Skin epidermis (tissue), 12 donors: Measurements from ENCODE around the gene SLC35A5.

Experiments used
- H3K27ac ChIP-seq, 21 experiments: fragments of 200-600 bp; sonication (generic) in 11 of 21; one replicate each; pipeline ENCODE4 v1.5.0; 2020; ENCODE audit warnings: mild to moderate bottlenecking in 3 of 21, inconsistent platforms in 2 of 21, moderate library complexity in 2 of 21
- H3K4me3 ChIP-seq, 7 experiments: fragments of 200-600 bp; sonication (generic) in 2 of 7; one replicate each; pipeline ENCODE4 v1.5.0; 2020; ENCODE audit warnings: inconsistent platforms in 2 of 7, mild to moderate bottlenecking in 2 of 7, moderate library complexity in 1 of 7

The SLC35A5 gene

GRCh38 chr3:112615989-112616731, 54.3 kb downstream of the SLC35A5 start:
- Histone ChIP-seq H3K27ac (no peak overlapping the region), H3K4me3 (no peak overlapping the region)

GRCh38 chr3:112617285-112617684, 55.4 kb downstream of the SLC35A5 start:
- H3K4me3 ChIP-seq = no peak overlapping the region

GRCh38 chr3:112619295-112619694, 57.5 kb downstream of the SLC35A5 start:
- H3K27ac ChIP-seq = no peak overlapping the region
- H3K4me3 ChIP-seq = no peak overlapping the region

More at GRCh38 chr3:112617285-112617684, 55.4 kb downstream of the SLC35A5 start:
- H3K27ac ChIP-seq = no peak overlapping the region

- Histone ChIP-seq H3K27ac (no peak overlapping the region), H3K4me3 (no peak overlapping the region)
Measured at GRCh38 chr3:112623213-112623612, 61.4 kb downstream of the SLC35A5 start.

- H3K27ac ChIP-seq = no peak overlapping the region
Measured at GRCh38 chr3:112623717-112624116, 61.9 kb downstream of the SLC35A5 start.

GRCh38 chr3:112627419-112627818, 65.6 kb downstream of the SLC35A5 start:
- no peak overlapping the region for H3K4me3 ChIP-seq
- peak overlapping the region in 4 of 21 experiments; percentile 27 to 56 (median 44) for H3K27ac ChIP-seq

More at GRCh38 chr3:112623717-112624116, 61.9 kb downstream of the SLC35A5 start:
- H3K4me3 ChIP-seq = no peak overlapping the region

GRCh38 chr3:112627919-112628466, 66.1 kb downstream of the SLC35A5 start:
- Histone ChIP-seq H3K4me3 (no peak overlapping the region), H3K27ac (peak overlapping the region in 6 of 21 experiments; percentile 27 to 69 (median 44))

- Histone ChIP-seq H3K27ac (peak overlapping the region in 1 of 21 experiments; percentile 26), H3K4me3 (no peak overlapping the region)
Measured at GRCh38 chr3:112629425-112629824, 67.6 kb downstream of the SLC35A5 start.

GRCh38 chr3:112631257-112631656, 69.4 kb downstream of the SLC35A5 start:
- H3K27ac ChIP-seq = peak overlapping the region in 1 of 21 experiments; percentile 14
- peak overlapping the region in 1 of 7 experiments; percentile 4 for H3K4me3 ChIP-seq

- H3K4me3 ChIP-seq = peak overlapping the region in 1 of 7 experiments; percentile 45
- H3K27ac ChIP-seq = peak overlapping the region in 7 of 21 experiments; percentile 0 to 59 (median 3)
Measured at GRCh38 chr3:112632596-112632995, 70.8 kb downstream of the SLC35A5 start.

GRCh38 chr3:112633191-112633590, 71.3 kb downstream of the SLC35A5 start:
- peak overlapping the region in 3 of 21 experiments; percentile 2 to 59 (median 56) for H3K27ac ChIP-seq
- H3K4me3 ChIP-seq = peak overlapping the region in 1 of 7 experiments; percentile 45

- H3K4me3 ChIP-seq = peak overlapping the region in 1 of 7 experiments; percentile 45
- peak overlapping the region in 7 of 21 experiments; percentile 1 to 56 (median 9) for H3K27ac ChIP-seq
Measured at GRCh38 chr3:112633757-112634156, 71.9 kb downstream of the SLC35A5 start.

- Histone ChIP-seq H3K27ac (peak overlapping the region in 12 of 21 experiments; percentile 0 to 73 (median 36)), H3K4me3 (peak overlapping the region in 2 of 7 experiments; percentile 1 to 45)
Measured at GRCh38 chr3:112634786-112635541, 73.1 kb downstream of the SLC35A5 start.
